GM12891 (cell line): ENCODE data around the gene RPN2.

Experiments used
- DNase-seq: peaks from one replicate; pipeline ENCODE4 v3.0.0; 2011; ENCODE audit warnings: low spot score; ENCODE audit not compliant: insufficient read length
- FAIRE-seq: peaks from 2 replicates; lab custom pipeline; 2011; peaks lifted over from hg19 to GRCh38; lab: Jason Lieb, UNC
- PAX5 ChIP-seq: IDR thresholded peaks from 2 replicates; pipeline ENCODE4 v1.6.1; 2011; ENCODE audit warnings: low read length, moderate library complexity, mild to moderate bottlenecking; ENCODE audit not compliant: insufficient read depth, severe bottlenecking
- POLR2A ChIP-seq: IDR thresholded peaks from 2 replicates; pipeline ENCODE4 v1.6.1; 2011; ENCODE audit warnings: low read depth, low read length, control low read depth
- POLR2AphosphoS5 ChIP-seq: IDR thresholded peaks from 2 replicates; pipeline ENCODE4 v1.6.1; 2011; ENCODE audit warnings: low read depth, low read length, control low read depth
- POU2F2 ChIP-seq: IDR thresholded peaks from 2 replicates; pipeline ENCODE4 v1.6.1; 2011; ENCODE audit warnings: low read depth, mild to moderate bottlenecking, control low read depth, low read length, moderate library complexity
- SPI1 ChIP-seq: IDR thresholded peaks from 2 replicates; pipeline ENCODE4 v1.6.1; 2011; ENCODE audit warnings: low read depth, low read length, control low read depth
- TAF1 ChIP-seq: IDR thresholded peaks from 2 replicates; pipeline ENCODE4 v1.6.1; 2011; ENCODE audit warnings: low read depth, low read length, control low read depth

RPN2 gene

GRCh38 chr20:37243937-37244571, 64.9 kb downstream of the RPN2 start:
- no peak for TF ChIP-seq POLR2AphosphoS5
- TF ChIP-seq TAF1 = no peak
- no peak for TF ChIP-seq POU2F2
- TF ChIP-seq POLR2A = no peak
- TF ChIP-seq SPI1 = no peak
- TF ChIP-seq PAX5 = no peak
- no peak for FAIRE-seq
- no peak for DNase-seq

GRCh38 chr20:37244572-37244957, 65.4 kb downstream of the RPN2 start:
- FAIRE-seq (no peak), DNase-seq (no peak)
- TF ChIP-seq TAF1 (no peak), SPI1 (no peak), POLR2AphosphoS5 (no peak), POU2F2 (no peak), PAX5 (no peak), POLR2A (no peak)

GRCh38 chr20:37245216-37246150, 66.4 kb downstream of the RPN2 start:
- TF ChIP-seq POLR2AphosphoS5 (no peak; the same call in 1 of the 2 replicates), POLR2A (no peak), TAF1 (no peak), SPI1 (no peak), POU2F2 (no peak), PAX5 (no peak)
- DNase-seq (no peak), FAIRE-seq (no peak)

GRCh38 chr20:37246736-37247135, 67.6 kb downstream of the RPN2 start:
- no peak for FAIRE-seq
- TF ChIP-seq POLR2A = no peak
- TF ChIP-seq TAF1 = no peak
- TF ChIP-seq SPI1 = no peak
- TF ChIP-seq PAX5 = no peak
- DNase-seq = no peak

- DNase-seq = no peak
- TF ChIP-seq TAF1 (no peak), POLR2AphosphoS5 (no peak), PAX5 (no peak), POLR2A (no peak), POU2F2 (no peak), SPI1 (no peak)
- FAIRE-seq = no peak
Observed at GRCh38 chr20:37247547-37247946, 68.4 kb downstream of the RPN2 start.

GRCh38 chr20:37249304-37249703, 70.2 kb downstream of the RPN2 start:
- TF ChIP-seq TAF1 (no peak), POLR2AphosphoS5 (no peak), PAX5 (no peak), POU2F2 (no peak), SPI1 (no peak), POLR2A (no peak)
- DNase-seq = no peak
- no peak for FAIRE-seq

- TF ChIP-seq PAX5 (no peak), TAF1 (no peak), SPI1 (no peak), POLR2AphosphoS5 (no peak)
- DNase-seq = no peak
- FAIRE-seq = no peak
Observed at GRCh38 chr20:37251825-37252477, 72.8 kb downstream of the RPN2 start.

GRCh38 chr20:37253087-37253486, 74.0 kb downstream of the RPN2 start:
- no peak for FAIRE-seq
- no peak for DNase-seq
- TF ChIP-seq SPI1 (no peak), POLR2A (no peak)

GRCh38 chr20:37254114-37254878, 75.2 kb downstream of the RPN2 start:
- no peak for FAIRE-seq
- no peak for DNase-seq
- no peak for TF ChIP-seq TAF1
- no peak for TF ChIP-seq PAX5
- no peak for TF ChIP-seq SPI1
- TF ChIP-seq POLR2AphosphoS5 = no peak
- TF ChIP-seq POLR2A = no peak
- no peak for TF ChIP-seq POU2F2
